Measurements from ENCODE around the gene ACTR10.
A peak's percentile ranks its signal among the peaks of the same experiment; 100 is the strongest.

Gene ACTR10

GRCh38 chr14:58199726-58200479 is at the start of gene ACTR10:
Gene ACTR10 (plus strand): TSS chr14:58200149. CDS start chr14:58200218, 69 bp downstream.
- no peak for TF ChIP-seq CTCF (IDR thresholded peaks at IDR 0.05)
- no peaks in the 10 kb centered on the region for H3K9me3 ChIP-seq
- peak within 1 kb of the TSS; percentile 88 to 93 for H3K27ac ChIP-seq
- H3K27me3 ChIP-seq, result no peaks in the 10 kb centered on the region
- peak; percentile 81 to 90 for DNase-seq
- intact Hi-C loops (cut with DNase I; ENCODE audit: low total_unique reads), result loop anchor here (10.0 kb wide), 1 partner anchor 935 kb away; the partner anchor contains the start of genes AP5M1 and EXOC5
- peaks cover 0 to 13% (median 6%) of the 10 kb centered on the region in 3 donors for H3K36me3 ChIP-seq
- H3K4me3 ChIP-seq, result peak within 1 kb of the TSS; percentile 79 to 86
- peaks cover 0 to 29% (median 13%) of the 10 kb centered on the region in 4 donors for H3K4me1 ChIP-seq

- intact Hi-C loops (cut with DNase I; ENCODE audit: low total_unique reads), result no loop called here
- DNase-seq, result no peak
- peak overlapping the region in 1 of 2 donors; percentile 94 for H3K4me3 ChIP-seq
Observed at GRCh38 chr14:58150243-58150805, 49.6 kb upstream of the ACTR10 start.

GRCh38 chr14:58151133-58152013 is 48.6 kb upstream of the ACTR10 start:
- peaks cover 0 to 16% (median 10%) of the 10 kb centered on the region in 4 donors for H3K4me1 ChIP-seq
- no peaks in the 10 kb centered on the region for H3K9me3 ChIP-seq
- no peaks in the 10 kb centered on the region for H3K36me3 ChIP-seq
- H3K27me3 ChIP-seq, result no peaks in the 10 kb centered on the region
- TF ChIP-seq CTCF (IDR thresholded peaks at IDR 0.05), result no peak
- H3K4me3 ChIP-seq, result peak overlapping the region; percentile 90 to 94
- peak overlapping the region; percentile 73 to 75 for H3K27ac ChIP-seq
- intact Hi-C loops (cut with DNase I; ENCODE audit: low total_unique reads), result no loop called here
- peak in 1 of 2 donors; percentile 23 for DNase-seq

More at GRCh38 chr14:58150243-58150805, 49.6 kb upstream of the ACTR10 start:
- peaks cover 0 to 16% (median 10%) of the 10 kb centered on the region in 4 donors for H3K4me1 ChIP-seq
- no peak for TF ChIP-seq CTCF (IDR thresholded peaks at IDR 0.05)
- no peak overlapping the region for H3K27ac ChIP-seq
- no peaks in the 10 kb centered on the region for H3K36me3 ChIP-seq
- H3K9me3 ChIP-seq, result no peaks in the 10 kb centered on the region
- H3K27me3 ChIP-seq, result no peaks in the 10 kb centered on the region

GRCh38 chr14:58152014-58152857 is 47.7 kb upstream of the ACTR10 start, which contains the start of gene ARMH4:
Gene ARMH4 (minus strand): TSS chr14:58152213. CDS start chr14:58139358, 12,855 bp downstream.
- H3K27me3 ChIP-seq, result no peaks in the 10 kb centered on the region
- no peaks in the 10 kb centered on the region for H3K9me3 ChIP-seq
- DNase-seq, result peak; percentile 89
- peaks cover 0 to 16% (median 10%) of the 10 kb centered on the region in 4 donors for H3K4me1 ChIP-seq
- H3K4me3 ChIP-seq, result peak within 1 kb of the TSS; percentile 90 to 94
- H3K36me3 ChIP-seq, result no peaks in the 10 kb centered on the region
- H3K27ac ChIP-seq, result peak within 1 kb of the TSS; percentile 73 to 75
- intact Hi-C loops (cut with DNase I; ENCODE audit: low total_unique reads), result no loop called here
- peak in 1 of 2 experiments; percentile 12 for TF ChIP-seq CTCF (IDR thresholded peaks at IDR 0.05)

All from tibial artery (tissue), 4 donors.